Sigmoid colon (tissue), 4 donors: ENCODE measurements around the gene MTMR2.

ENCODE experiments used
- CTCF ChIP-seq, 4 experiments: fragments of 450-650 bp in 3 of 4; fragments of 200-600 bp in 1 of 4; IDR thresholded peaks; one replicate each; pipeline ENCODE4 v1.5.1; 2016 to 2019; ENCODE audit warnings: antibody characterized with exemption in 4 of 4, mild to moderate bottlenecking in 3 of 4, moderate library complexity in 2 of 4
- POLR2AphosphoS5 ChIP-seq, 4 donors: sonication (generic); formaldehyde crosslinking; IDR thresholded peaks; one replicate each; pipeline ENCODE4 v1.6.1; 2017; ENCODE audit warnings: antibody characterized with exemption in 4 of 4

GRCh38 chr11:95796501-95796900, 127.4 kb downstream of the MTMR2 start:
- TF ChIP-seq CTCF (IDR thresholded peaks at IDR 0.05) (no peak), POLR2AphosphoS5 (IDR thresholded peaks at IDR 0.05) (no peak)
